NCI-H345 (cell line): ENCODE data around the gene PSAP.
"Not testable (repeated sequence)": the region's sequence is repeated elsewhere in the genome, so short reads cannot be mapped to it uniquely, and the experiment has no call there.

Experiments used
- DNase-seq: peaks from one replicate; lab custom pipeline; 2025; lab: John Stamatoyannopoulos, UW

The PSAP gene

GRCh38 chr10:71850743-71851464, at the start of gene PSAP:
TSS of gene PSAP (minus strand) at chr10:71851251. CDS start at chr10:71851221, 30 bp downstream.
- peak; percentile 94 for DNase-seq

GRCh38 chr10:71900441-71901180, 49.6 kb upstream of the PSAP start:
- no peak for DNase-seq

GRCh38 chr10:71899665-71900412, 48.8 kb upstream of the PSAP start:
- DNase-seq, result no peak

- not testable (repeated sequence) for DNase-seq
These were observed 47.3 kb upstream of the PSAP start for GRCh38 chr10:71898346-71898745.

- no peak for DNase-seq
These were observed 42.9 kb upstream of the PSAP start for GRCh38 chr10:71893920-71894319.

GRCh38 chr10:71893258-71893815, 42.3 kb upstream of the PSAP start:
- no peak for DNase-seq

- no peak for DNase-seq
These were observed 40.4 kb upstream of the PSAP start for GRCh38 chr10:71891437-71891836.

- DNase-seq, result no peak
These were observed 38.4 kb upstream of the PSAP start for GRCh38 chr10:71889388-71889987.

- DNase-seq, result peak; percentile 14
These were observed 37.8 kb upstream of the PSAP start for GRCh38 chr10:71888623-71889387.

- no peak for DNase-seq
These were observed 37.2 kb upstream of the PSAP start for GRCh38 chr10:71888248-71888622.

- DNase-seq, result no peak
These were observed 36.7 kb upstream of the PSAP start for GRCh38 chr10:71887743-71888142.

- no peak for DNase-seq
These were observed 32.0 kb upstream of the PSAP start for GRCh38 chr10:71882813-71883659.

GRCh38 chr10:71881647-71882355, 30.8 kb upstream of the PSAP start:
- no peak for DNase-seq

- DNase-seq, result not testable (repeated sequence)
These were observed 30.2 kb upstream of the PSAP start for GRCh38 chr10:71881307-71881624.

- DNase-seq, result no peak
These were observed 29.6 kb upstream of the PSAP start for GRCh38 chr10:71880425-71881306.

GRCh38 chr10:71878327-71879034, 27.4 kb upstream of the PSAP start:
- no peak for DNase-seq

- no peak for DNase-seq
These were observed 26.8 kb upstream of the PSAP start for GRCh38 chr10:71877821-71878220.

- not testable (repeated sequence) for DNase-seq
These were observed 23.8 kb upstream of the PSAP start for GRCh38 chr10:71874680-71875354.
